Lower leg skin (tissue), 4 donors: Measurements from ENCODE around the gene MED12. TPM values are rescaled to one million over a fixed set of nuclear protein-coding genes. Genes with fewer than 3 reads are reported as not detected.

Experiments
- DNase-seq, 2 donors: peaks; one replicate each; pipeline ENCODE4 v3.0.0-alpha.2; 2019; ENCODE audit warnings: low spot score in 2 of 2
- H3K4me3 ChIP-seq: fragments of 200-600 bp; sonication (generic); 2 replicates; pipeline ENCODE4 v1.5.1; 2017; ENCODE audit warnings: mild to moderate bottlenecking, low read depth; ENCODE audit not compliant: poor library complexity, severe bottlenecking
- POLR2A ChIP-seq, 2 donors: fragments of 450-650 bp; IDR thresholded peaks; one replicate each; pipeline ENCODE4 v1.6.1; 2016 to 2017; ENCODE audit warnings: antibody characterized with exemption in 2 of 2, mild to moderate bottlenecking in 1 of 2, moderate library complexity in 1 of 2
- WGBS, 2 donors: methylation state at CpG; one replicate each; pipeline ENCODE4 v1.1.5; 2018; 5-methylcytosine and 5-hydroxymethylcytosine counted together
- intact Hi-C: fragments of 100-400 bp; cut with DNase I; formaldehyde crosslinking; loops from one replicate; pipeline ENCODE4 v1.15.0; 2023; ENCODE audit warnings: low total_unique reads
- total RNA-seq, 4 donors: library from RNA; depleted of rRNA; stranded (reverse); fragments of >200 nt; gene quantifications; one replicate each; pipeline ENCODE4 v1.1.0, GENCODE V29; 2016
- TF ChIP-seq, protein P1 (sequence below), 3 donors: fragments of 450-650 bp; IDR thresholded peaks; one replicate each; pipeline ENCODE4 v1.5.1; 2016; ENCODE audit warnings: antibody characterized with exemption in 3 of 3, mild to moderate bottlenecking in 3 of 3, moderate library complexity in 2 of 3

MED12 gene
- total RNA-seq, 4 donors from 2014 or later, result 27.3 to 42.9 (median 31.7) TPM

DNA sequence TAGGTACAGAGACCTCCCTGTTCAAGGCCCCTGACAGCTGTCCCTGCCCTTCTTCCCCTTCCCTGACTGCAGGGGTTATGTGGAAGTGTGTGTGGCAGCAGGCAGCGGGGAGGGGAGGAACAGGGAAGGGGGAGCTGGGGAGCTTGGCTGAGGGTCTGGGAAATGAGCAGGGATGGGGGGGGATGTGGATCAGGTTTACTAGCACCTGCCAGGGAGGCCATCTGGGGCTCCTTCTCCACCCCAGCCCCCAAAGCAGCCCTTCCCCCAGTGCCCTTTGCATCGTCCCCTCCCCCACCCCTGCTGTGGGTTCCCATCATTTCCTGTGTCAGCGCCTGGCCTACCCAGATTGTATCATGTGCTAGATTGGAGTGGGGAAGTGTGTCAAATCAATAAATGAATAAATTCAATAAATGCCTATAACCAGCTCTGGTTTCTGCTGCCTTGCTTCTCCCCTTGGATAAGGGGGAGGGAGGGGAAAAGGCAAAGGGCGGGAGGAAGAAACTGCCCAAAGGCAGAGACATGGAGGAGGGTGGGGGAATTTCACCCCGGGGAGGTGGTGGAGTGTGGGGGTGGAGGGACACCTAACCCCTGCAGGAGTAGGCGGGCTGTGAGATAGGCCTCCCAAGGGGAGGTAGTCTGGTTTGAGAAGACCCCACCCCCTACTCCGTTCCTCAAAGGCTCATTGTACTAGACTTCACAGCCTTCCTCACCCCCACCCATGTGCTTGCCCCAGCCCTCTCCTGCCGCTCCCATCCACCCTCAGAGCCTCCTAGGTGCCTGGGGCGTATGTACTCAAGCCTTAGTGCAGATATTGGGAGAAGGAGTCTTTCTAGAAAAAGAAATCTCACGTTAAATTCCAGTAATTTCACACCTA, 15.0 kb upstream of the MED12 start:
- H3K4me3 ChIP-seq, result no peak overlapping the region
- TF ChIP-seq, protein P1, sequence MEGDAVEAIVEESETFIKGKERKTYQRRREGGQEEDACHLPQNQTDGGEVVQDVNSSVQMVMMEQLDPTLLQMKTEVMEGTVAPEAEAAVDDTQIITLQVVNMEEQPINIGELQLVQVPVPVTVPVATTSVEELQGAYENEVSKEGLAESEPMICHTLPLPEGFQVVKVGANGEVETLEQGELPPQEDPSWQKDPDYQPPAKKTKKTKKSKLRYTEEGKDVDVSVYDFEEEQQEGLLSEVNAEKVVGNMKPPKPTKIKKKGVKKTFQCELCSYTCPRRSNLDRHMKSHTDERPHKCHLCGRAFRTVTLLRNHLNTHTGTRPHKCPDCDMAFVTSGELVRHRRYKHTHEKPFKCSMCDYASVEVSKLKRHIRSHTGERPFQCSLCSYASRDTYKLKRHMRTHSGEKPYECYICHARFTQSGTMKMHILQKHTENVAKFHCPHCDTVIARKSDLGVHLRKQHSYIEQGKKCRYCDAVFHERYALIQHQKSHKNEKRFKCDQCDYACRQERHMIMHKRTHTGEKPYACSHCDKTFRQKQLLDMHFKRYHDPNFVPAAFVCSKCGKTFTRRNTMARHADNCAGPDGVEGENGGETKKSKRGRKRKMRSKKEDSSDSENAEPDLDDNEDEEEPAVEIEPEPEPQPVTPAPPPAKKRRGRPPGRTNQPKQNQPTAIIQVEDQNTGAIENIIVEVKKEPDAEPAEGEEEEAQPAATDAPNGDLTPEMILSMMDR (IDR thresholded peaks at IDR 0.05), result no peak
- TF ChIP-seq POLR2A (IDR thresholded peaks at IDR 0.05), result no peak
- intact Hi-C loops, result no loop called here
- no peak for DNase-seq
- 31 to 47% methylated on average over 8 to 10 of the region's 10 CpGs for WGBS, 2 donors

DNA sequence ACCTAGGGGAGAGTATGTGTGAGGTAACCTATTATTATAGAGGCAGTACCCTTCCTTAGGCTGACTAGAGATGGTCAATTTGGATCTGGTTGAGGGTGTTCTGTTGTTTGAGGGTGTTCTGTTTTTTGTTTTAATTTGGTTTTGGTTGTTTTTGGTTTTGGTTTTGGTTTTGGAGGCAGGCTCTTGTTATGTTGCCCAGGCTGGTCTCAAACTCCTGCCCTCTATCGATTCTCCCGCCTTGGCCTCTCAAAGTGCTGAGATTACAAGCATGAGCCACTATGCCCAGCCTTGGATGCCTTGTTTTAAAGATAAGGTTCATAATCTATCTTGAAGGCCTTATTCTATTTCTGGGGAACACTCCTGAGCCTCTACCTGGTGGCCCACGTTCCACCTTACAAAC, 12.8 kb upstream of the MED12 start:
- no peak for DNase-seq
- intact Hi-C loops, result no loop called here
- TF ChIP-seq, protein P1 (IDR thresholded peaks at IDR 0.05), result no peak
- TF ChIP-seq POLR2A (IDR thresholded peaks at IDR 0.05), result no peak
- WGBS, 2 donors, result 82 to 94% methylated on average over 3 of the region's 3 CpGs
- no peak overlapping the region for H3K4me3 ChIP-seq

DNA sequence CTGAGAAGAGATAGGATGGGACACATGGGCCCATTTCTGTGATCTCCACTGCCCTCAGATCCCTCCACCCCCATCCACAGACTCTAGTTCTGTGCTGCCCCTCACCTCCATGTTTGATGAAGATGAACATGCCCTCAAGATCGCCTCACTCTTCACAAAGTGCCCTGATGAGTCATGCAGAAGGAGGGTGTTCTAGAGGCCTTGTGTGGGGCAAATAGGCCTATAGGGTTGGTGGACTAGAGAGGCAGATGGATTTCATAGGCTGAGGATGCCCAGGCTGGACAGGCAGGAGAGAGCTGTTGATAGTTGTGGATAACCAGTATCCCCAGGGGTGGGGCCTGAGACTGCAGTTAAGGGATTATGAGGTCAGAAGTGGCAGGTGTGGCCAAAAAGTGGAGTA, 12.0 kb upstream of the MED12 start, which contains the start of gene CXorf65:
Gene CXorf65 (minus strand): TSS at position 314 of the 400 bp plus-strand sequence. CDS start 184 bp downstream, at position 130.
- no peak for DNase-seq
- TF ChIP-seq POLR2A (IDR thresholded peaks at IDR 0.05), result no peak
- TF ChIP-seq, protein P1 (IDR thresholded peaks at IDR 0.05), result no peak
- intact Hi-C loops, result no loop called here
- WGBS, 2 donors, result 74 to 88% methylated on average over 1 of the region's 1 CpG
- no peak within 1 kb of the TSS for H3K4me3 ChIP-seq

DNA sequence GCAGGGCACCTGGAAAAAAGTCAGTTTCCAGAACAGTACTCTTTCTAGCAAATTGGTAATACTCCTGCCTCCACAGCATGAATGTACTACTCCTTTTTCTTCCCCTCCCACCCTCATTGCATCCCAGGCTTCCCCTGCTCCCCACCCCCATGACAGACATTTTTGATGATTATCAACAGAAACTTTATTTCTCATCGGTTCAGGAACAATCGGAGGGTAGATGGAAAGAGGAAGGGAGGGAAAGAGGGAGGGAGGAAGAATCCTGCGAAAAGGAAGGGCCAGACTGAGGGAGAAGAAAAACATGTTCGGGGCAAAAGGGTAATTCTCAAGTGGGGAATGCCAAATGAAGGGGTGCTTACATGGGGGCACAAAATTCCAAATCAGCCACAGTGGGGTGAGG, 11.2 kb upstream of the MED12 start:
- intact Hi-C loops, result no loop called here
- no peak overlapping the region for H3K4me3 ChIP-seq
- TF ChIP-seq, protein P1 (IDR thresholded peaks at IDR 0.05), result no peak
- TF ChIP-seq POLR2A (IDR thresholded peaks at IDR 0.05), result no peak
- 68 to 72% methylated on average over 4 of the region's 4 CpGs for WGBS, 2 donors
- DNase-seq, result no peak

DNA sequence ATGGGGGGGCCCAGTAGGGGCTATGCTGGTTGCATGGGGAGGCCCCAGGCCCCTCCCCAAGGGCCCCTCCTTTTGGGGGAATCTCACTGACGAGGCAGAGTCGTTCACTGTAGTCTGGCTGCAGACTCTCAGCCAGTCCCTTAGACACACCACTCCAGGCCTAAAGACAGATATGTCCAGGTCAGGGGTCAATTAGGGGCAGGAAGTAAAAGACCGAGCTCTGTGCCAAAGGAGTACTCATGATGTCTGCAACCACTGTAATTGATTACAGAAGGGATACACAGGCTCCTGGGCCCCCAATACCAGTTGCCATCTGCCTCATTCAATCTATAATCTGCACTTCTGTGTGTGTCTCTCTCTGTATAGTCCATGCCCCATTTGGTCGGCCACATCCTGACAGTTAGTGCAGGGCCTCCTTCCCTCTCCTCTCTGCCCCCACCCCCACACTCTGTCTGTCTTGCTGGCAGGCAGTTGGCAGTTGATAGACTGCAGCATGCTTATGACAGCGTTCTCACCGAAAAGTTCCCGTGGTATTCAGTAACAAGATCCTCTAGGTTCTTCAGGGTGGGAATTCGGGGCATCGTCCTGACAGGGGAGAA, 10.5 kb upstream of the MED12 start:
- no peak for DNase-seq
- WGBS, 2 donors, result 42 to 60% methylated on average over 9 of the region's 9 CpGs
- H3K4me3 ChIP-seq, result no peak overlapping the region
- intact Hi-C loops, result no loop called here
- no peak for TF ChIP-seq POLR2A (IDR thresholded peaks at IDR 0.05)
- TF ChIP-seq, protein P1 (IDR thresholded peaks at IDR 0.05), result no peak
